ENCODE measurements around the gene TGFBR1. TPM values are rescaled to one million over a fixed set of nuclear protein-coding genes. Genes with fewer than 3 reads are reported as not detected.

The TGFBR1 gene
- total and polyA plus RNA-seq, 2 experiments from 2014 or later = 41.7 to 79.4 TPM

GRCh38 chr9:99187311-99187710 is 82.4 kb downstream of the TGFBR1 start:
- TF ChIP-seq EZH2phosphoT487 (IDR thresholded peaks at IDR 0.05; ENCODE audit: low read depth, severe bottlenecking, unreplicated experiment) (no peak), EZH2 (IDR thresholded peaks at IDR 0.05; ENCODE audit: borderline replicate concordance) (no peak)
- TF ChIP-seq, protein P1, sequence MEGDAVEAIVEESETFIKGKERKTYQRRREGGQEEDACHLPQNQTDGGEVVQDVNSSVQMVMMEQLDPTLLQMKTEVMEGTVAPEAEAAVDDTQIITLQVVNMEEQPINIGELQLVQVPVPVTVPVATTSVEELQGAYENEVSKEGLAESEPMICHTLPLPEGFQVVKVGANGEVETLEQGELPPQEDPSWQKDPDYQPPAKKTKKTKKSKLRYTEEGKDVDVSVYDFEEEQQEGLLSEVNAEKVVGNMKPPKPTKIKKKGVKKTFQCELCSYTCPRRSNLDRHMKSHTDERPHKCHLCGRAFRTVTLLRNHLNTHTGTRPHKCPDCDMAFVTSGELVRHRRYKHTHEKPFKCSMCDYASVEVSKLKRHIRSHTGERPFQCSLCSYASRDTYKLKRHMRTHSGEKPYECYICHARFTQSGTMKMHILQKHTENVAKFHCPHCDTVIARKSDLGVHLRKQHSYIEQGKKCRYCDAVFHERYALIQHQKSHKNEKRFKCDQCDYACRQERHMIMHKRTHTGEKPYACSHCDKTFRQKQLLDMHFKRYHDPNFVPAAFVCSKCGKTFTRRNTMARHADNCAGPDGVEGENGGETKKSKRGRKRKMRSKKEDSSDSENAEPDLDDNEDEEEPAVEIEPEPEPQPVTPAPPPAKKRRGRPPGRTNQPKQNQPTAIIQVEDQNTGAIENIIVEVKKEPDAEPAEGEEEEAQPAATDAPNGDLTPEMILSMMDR (IDR thresholded peaks at IDR 0.05; ENCODE audit: poor library complexity) = no peak
- Histone ChIP-seq H3K9me3 (ENCODE audit: low read depth) (no peaks in the 10 kb centered on the region), H3K4me1 (ENCODE audit: insufficient read depth) (no peaks in the 10 kb centered on the region), H4K20me1 (ENCODE audit: insufficient read depth, poor library complexity, severe bottlenecking) (no peaks in the 10 kb centered on the region), H3K27me3 (peaks cover 8% of the 10 kb centered on the region), H3K4me3 (no peak overlapping the region), H3K4me2 (no peak overlapping the region), H2AFZ (no peak overlapping the region), H3K27ac (no peak overlapping the region), H3K9me2 (replicated peaks; ENCODE audit: insufficient read depth) (no peaks in the 10 kb centered on the region), H3K79me2 (no peaks in the 10 kb centered on the region), H3K36me3 (replicated peaks; ENCODE audit: insufficient read depth, low read depth) (no peaks in the 10 kb centered on the region)
- no peak for DNase-seq (ENCODE audit: low spot score)
- 93% methylated on average over 4 of the region's 4 CpGs for WGBS (ENCODE audit: low lambda C conversion rate, missing lambda C conversion rate)

GRCh38 chr9:99189186-99189585 is 84.3 kb downstream of the TGFBR1 start:
- H3K27me3 ChIP-seq = peaks cover 8% of the 10 kb centered on the region
- H3K9me2 ChIP-seq (replicated peaks; ENCODE audit: insufficient read depth) = no peaks in the 10 kb centered on the region
- H3K9me3 ChIP-seq (ENCODE audit: low read depth) = no peaks in the 10 kb centered on the region
- 93% methylated on average over 2 of the region's 2 CpGs for WGBS (ENCODE audit: low lambda C conversion rate, missing lambda C conversion rate)
- no peaks in the 10 kb centered on the region for H3K79me2 ChIP-seq
- H2AFZ ChIP-seq = no peak overlapping the region
- H4K20me1 ChIP-seq (ENCODE audit: insufficient read depth, poor library complexity, severe bottlenecking) = no peaks in the 10 kb centered on the region
- TF ChIP-seq EZH2phosphoT487 (IDR thresholded peaks at IDR 0.05; ENCODE audit: low read depth, severe bottlenecking, unreplicated experiment) (no peak), EZH2 (IDR thresholded peaks at IDR 0.05; ENCODE audit: borderline replicate concordance) (no peak)
- TF ChIP-seq, protein P1 (IDR thresholded peaks at IDR 0.05; ENCODE audit: poor library complexity) = no peak
- H3K4me1 ChIP-seq (ENCODE audit: insufficient read depth) = no peaks in the 10 kb centered on the region
- H3K27ac ChIP-seq = no peak overlapping the region
- no peak for DNase-seq (ENCODE audit: low spot score)
- no peak overlapping the region for H3K4me2 ChIP-seq
- H3K4me3 ChIP-seq = no peak overlapping the region
- no peaks in the 10 kb centered on the region for H3K36me3 ChIP-seq (replicated peaks; ENCODE audit: insufficient read depth, low read depth)

GRCh38 chr9:99189887-99190596 is 85.1 kb downstream of the TGFBR1 start:
- Histone ChIP-seq H3K4me2 (no peak overlapping the region), H4K20me1 (ENCODE audit: insufficient read depth, poor library complexity, severe bottlenecking) (no peaks in the 10 kb centered on the region), H3K4me1 (ENCODE audit: insufficient read depth) (no peaks in the 10 kb centered on the region), H3K9me3 (ENCODE audit: low read depth) (no peaks in the 10 kb centered on the region), H3K27ac (no peak overlapping the region), H3K36me3 (replicated peaks; ENCODE audit: insufficient read depth, low read depth) (no peaks in the 10 kb centered on the region), H3K79me2 (no peaks in the 10 kb centered on the region), H3K4me3 (no peak overlapping the region), H3K27me3 (peaks cover 8% of the 10 kb centered on the region), H3K9me2 (replicated peaks; ENCODE audit: insufficient read depth) (no peaks in the 10 kb centered on the region), H2AFZ (no peak overlapping the region)
- DNase-seq (ENCODE audit: low spot score) = no peak
- TF ChIP-seq EZH2 (IDR thresholded peaks at IDR 0.05; ENCODE audit: borderline replicate concordance) (no peak), EZH2phosphoT487 (IDR thresholded peaks at IDR 0.05; ENCODE audit: low read depth, severe bottlenecking, unreplicated experiment) (no peak)
- TF ChIP-seq, protein P1 (IDR thresholded peaks at IDR 0.05; ENCODE audit: poor library complexity) = no peak
- WGBS (ENCODE audit: low lambda C conversion rate, missing lambda C conversion rate) = 88% methylated on average over 8 of the region's 8 CpGs
